Measurements from ENCODE around the gene CALM1. TPM values are rescaled to one million over a fixed set of nuclear protein-coding genes. Genes with fewer than 3 reads are reported as not detected.
"Not testable (repeated sequence)": the region's sequence is repeated elsewhere in the genome, so short reads cannot be mapped to it uniquely, and the experiment has no call there.

Gene CALM1
- total RNA-seq, 2 donors from 2014 or later = 423 to 503 TPM

DNA sequence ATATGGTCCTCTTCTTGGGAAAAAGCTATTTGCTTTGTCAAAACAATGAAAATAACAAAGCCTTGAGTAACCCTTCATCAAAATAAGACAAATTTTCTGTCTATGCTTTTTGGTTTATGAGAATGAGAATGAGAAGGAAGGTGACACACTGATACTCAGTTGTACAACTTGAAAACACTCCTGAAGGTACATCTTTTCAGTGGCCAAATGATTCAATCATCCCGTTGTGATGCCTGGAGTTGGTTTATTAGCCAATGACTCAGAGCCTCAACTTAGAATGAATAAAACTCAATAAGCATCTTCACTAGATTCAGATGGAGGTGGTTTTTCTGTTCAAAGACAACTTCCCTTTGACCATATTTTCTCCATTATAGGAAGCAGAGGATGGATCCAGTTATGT is 7.8 kb upstream of the CALM1 start:
- H3K27ac ChIP-seq (ENCODE audit: low read depth, low read length) = no peak overlapping the region
- TF ChIP-seq, protein P1, sequence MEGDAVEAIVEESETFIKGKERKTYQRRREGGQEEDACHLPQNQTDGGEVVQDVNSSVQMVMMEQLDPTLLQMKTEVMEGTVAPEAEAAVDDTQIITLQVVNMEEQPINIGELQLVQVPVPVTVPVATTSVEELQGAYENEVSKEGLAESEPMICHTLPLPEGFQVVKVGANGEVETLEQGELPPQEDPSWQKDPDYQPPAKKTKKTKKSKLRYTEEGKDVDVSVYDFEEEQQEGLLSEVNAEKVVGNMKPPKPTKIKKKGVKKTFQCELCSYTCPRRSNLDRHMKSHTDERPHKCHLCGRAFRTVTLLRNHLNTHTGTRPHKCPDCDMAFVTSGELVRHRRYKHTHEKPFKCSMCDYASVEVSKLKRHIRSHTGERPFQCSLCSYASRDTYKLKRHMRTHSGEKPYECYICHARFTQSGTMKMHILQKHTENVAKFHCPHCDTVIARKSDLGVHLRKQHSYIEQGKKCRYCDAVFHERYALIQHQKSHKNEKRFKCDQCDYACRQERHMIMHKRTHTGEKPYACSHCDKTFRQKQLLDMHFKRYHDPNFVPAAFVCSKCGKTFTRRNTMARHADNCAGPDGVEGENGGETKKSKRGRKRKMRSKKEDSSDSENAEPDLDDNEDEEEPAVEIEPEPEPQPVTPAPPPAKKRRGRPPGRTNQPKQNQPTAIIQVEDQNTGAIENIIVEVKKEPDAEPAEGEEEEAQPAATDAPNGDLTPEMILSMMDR (conservative IDR thresholded peaks at IDR 0.05) = no peak
- Mint-ChIP-seq H3K36me3 (ENCODE audit: low read depth) (no peaks in the 10 kb centered on the region), H3K27me3 (ENCODE audit: insufficient read depth) (no peaks in the 10 kb centered on the region), H3K9me3 (no peaks in the 10 kb centered on the region), H3K27ac (no peak overlapping the region), H3K4me1 (peaks cover 25% of the 10 kb centered on the region), H3K4me3 (no peak overlapping the region)
- 78 to 90% methylated on average over 1 of the region's 1 CpG for WGBS, 2 experiments (ENCODE audit: insufficient coverage in 1 of 2, insufficient read length in 1 of 2)
- H3K9ac ChIP-seq (ENCODE audit: extremely low read depth, low read length, poor library complexity, severe bottlenecking) = no peak overlapping the region
- H3K27me3 ChIP-seq (ENCODE audit: control insufficient read depth, insufficient read depth, low read length, poor library complexity, severe bottlenecking) = peaks cover 7% of the 10 kb centered on the region
- no peaks in the 10 kb centered on the region for H3K36me3 ChIP-seq (ENCODE audit: control insufficient read depth, insufficient read depth, low read length)
- H3K4me3 ChIP-seq (ENCODE audit: low read length) = no peak overlapping the region
- no peak for DNase-seq
- no peaks in the 10 kb centered on the region for H3K4me1 ChIP-seq (ENCODE audit: control insufficient read depth, insufficient read depth, low read length)
- H3K9me3 ChIP-seq (ENCODE audit: control insufficient read depth, low read length) = no peaks in the 10 kb centered on the region

DNA sequence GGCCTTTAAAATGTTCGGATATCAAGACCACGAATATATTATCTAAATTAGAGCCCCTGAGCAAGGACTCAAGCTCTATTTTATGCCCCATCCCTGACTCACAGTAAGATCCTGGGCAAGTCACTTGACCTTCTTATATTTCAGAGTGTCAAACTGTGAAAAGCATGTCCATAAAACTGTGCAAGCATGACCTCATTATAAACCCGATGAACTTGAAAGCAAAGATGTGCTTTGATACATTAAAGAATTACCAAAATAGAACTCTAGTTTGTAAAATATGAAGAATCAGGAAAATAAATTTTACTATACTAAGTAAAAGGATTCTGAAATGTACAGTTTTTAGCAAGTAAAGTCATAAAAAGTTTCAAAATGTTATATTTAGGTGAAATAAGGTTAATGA is 2.9 kb upstream of the CALM1 start:
- Histone ChIP-seq H3K36me3 (ENCODE audit: control insufficient read depth, insufficient read depth, low read length) (no peaks in the 10 kb centered on the region), H3K4me3 (ENCODE audit: low read length) (no peak overlapping the region), H3K27me3 (ENCODE audit: control insufficient read depth, insufficient read depth, low read length, poor library complexity, severe bottlenecking) (peaks cover 4% of the 10 kb centered on the region), H3K27ac (ENCODE audit: low read depth, low read length) (no peak overlapping the region), H3K9ac (ENCODE audit: extremely low read depth, low read length, poor library complexity, severe bottlenecking) (no peak overlapping the region), H3K9me3 (ENCODE audit: control insufficient read depth, low read length) (no peaks in the 10 kb centered on the region), H3K4me1 (ENCODE audit: control insufficient read depth, insufficient read depth, low read length) (no peaks in the 10 kb centered on the region)
- TF ChIP-seq, protein P1 (conservative IDR thresholded peaks at IDR 0.05) = no peak
- no peaks in the 10 kb centered on the region for H3K36me3 Mint-ChIP-seq (ENCODE audit: low read depth)
- H3K9me3 Mint-ChIP-seq = peaks cover 4% of the 10 kb centered on the region
- 84% methylated on average over 2 to 3 of the region's 3 CpGs for WGBS, 2 experiments (ENCODE audit: insufficient coverage in 1 of 2, insufficient read length in 1 of 2)
- no peak for DNase-seq
- H3K27ac Mint-ChIP-seq = no peak overlapping the region
- peaks cover 7% of the 10 kb centered on the region for H3K4me1 Mint-ChIP-seq
- H3K4me3 Mint-ChIP-seq = no peak overlapping the region
- H3K27me3 Mint-ChIP-seq (ENCODE audit: insufficient read depth) = peaks cover 2% of the 10 kb centered on the region

DNA sequence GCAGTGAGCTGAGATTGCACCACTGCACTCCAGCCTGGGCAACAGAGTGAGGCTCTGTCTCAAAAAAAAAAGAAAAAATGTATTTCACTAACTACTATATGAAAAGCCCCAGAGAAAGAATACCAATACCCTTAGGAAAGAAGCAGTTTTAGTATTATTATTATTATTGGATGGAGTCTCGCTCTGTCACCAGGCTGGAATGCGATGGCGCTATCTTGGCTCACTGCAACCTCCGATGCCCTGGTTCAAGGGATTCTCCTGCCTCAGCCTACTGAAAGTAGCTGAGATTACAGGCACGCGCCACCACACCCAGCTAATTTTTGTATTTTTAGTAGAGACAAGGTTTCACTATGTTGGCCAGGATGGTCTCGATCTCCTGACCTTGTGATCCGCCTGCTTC is 2.0 kb upstream of the CALM1 start:
- H3K4me3 ChIP-seq (ENCODE audit: low read length); H3K9me3 ChIP-seq (ENCODE audit: control insufficient read depth, low read length); H3K27ac Mint-ChIP-seq; H3K36me3 ChIP-seq (ENCODE audit: control insufficient read depth, insufficient read depth, low read length); H3K36me3 Mint-ChIP-seq (ENCODE audit: low read depth); DNase-seq; H3K4me3 Mint-ChIP-seq; H3K9me3 Mint-ChIP-seq; H3K27me3 ChIP-seq (ENCODE audit: control insufficient read depth, insufficient read depth, low read length, poor library complexity, severe bottlenecking); H3K4me1 Mint-ChIP-seq; H3K27me3 Mint-ChIP-seq (ENCODE audit: insufficient read depth); H3K27ac ChIP-seq (ENCODE audit: low read depth, low read length); H3K4me1 ChIP-seq (ENCODE audit: control insufficient read depth, insufficient read depth, low read length); H3K9ac ChIP-seq (ENCODE audit: extremely low read depth, low read length, poor library complexity, severe bottlenecking): not testable (repeated sequence)
- WGBS, 2 experiments (ENCODE audit: insufficient coverage in 1 of 2, insufficient read length in 1 of 2) = 80 to 96% methylated on average over 2 to 8 of the region's 8 CpGs

Measured in endodermal cell (in vitro differentiated cells).